Measurements from ENCODE around the gene TRIM71.

The TRIM71 gene

DNA sequence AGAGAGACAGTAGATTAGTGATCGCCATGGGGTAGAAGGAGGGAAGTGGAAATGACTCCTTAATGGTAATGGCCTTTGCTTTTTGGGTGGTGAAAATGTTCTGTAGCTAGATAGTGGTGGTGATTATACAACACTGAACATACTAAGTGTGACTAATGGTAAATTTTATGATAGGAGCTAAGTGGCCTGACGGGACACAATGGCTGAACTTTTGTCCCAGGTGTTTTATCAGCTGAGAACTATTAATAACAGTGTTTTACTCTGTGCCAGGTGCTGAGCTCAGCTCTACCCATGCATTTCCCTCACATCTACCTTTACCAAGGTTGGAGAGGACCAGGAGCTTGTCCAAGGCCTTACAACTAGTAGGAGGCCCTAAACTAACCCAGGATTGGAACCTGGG, 66.8 kb downstream of the TRIM71 start:
- H3K27me3 ChIP-seq (ENCODE audit: insufficient read depth, low read length, poor library complexity, severe bottlenecking), result no peaks in the 10 kb centered on the region
- no peak overlapping the region for H3K4me3 ChIP-seq (ENCODE audit: low read length, poor library complexity, severe bottlenecking)
- peaks cover 20% of the 10 kb centered on the region for H3K4me1 ChIP-seq (ENCODE audit: insufficient read depth, low read length, poor library complexity, severe bottlenecking)
- H3F3A ChIP-seq (ENCODE audit: low read depth), result no peaks in the 10 kb centered on the region
- H3K9me3 ChIP-seq (ENCODE audit: insufficient read depth, low read depth, low read length), result no peaks in the 10 kb centered on the region
- H3K4me2 ChIP-seq (ENCODE audit: low read depth, low read length, poor library complexity, severe bottlenecking), result no peak overlapping the region
- no peaks in the 10 kb centered on the region for H4K20me1 ChIP-seq (ENCODE audit: insufficient read depth, low read length, poor library complexity, severe bottlenecking)
- TF ChIP-seq EZH2phosphoT487 (IDR thresholded peaks at IDR 0.05; ENCODE audit: borderline replicate concordance) (no peak), CTCF (conservative IDR thresholded peaks at IDR 0.05; ENCODE audit: low read length) (no peak)
- no peak overlapping the region for H3K9ac ChIP-seq (ENCODE audit: low read depth, low read length, poor library complexity, severe bottlenecking)
- H3K9me2 ChIP-seq (replicated peaks; ENCODE audit: low read depth, low read length), result no peaks in the 10 kb centered on the region
- no peak overlapping the region for H2AFZ ChIP-seq (ENCODE audit: low read length)
- H3K36me3 ChIP-seq (ENCODE audit: insufficient read depth, low read length), result peaks cover 45% of the 10 kb centered on the region; the same call in 1 of the 2 replicates
- peaks cover 29% of the 10 kb centered on the region; the same call in 1 of the 2 replicates for H3K79me2 ChIP-seq (ENCODE audit: insufficient read depth, low read length)

- Histone ChIP-seq H4K20me1 (ENCODE audit: insufficient read depth, low read length, poor library complexity, severe bottlenecking) (no peaks in the 10 kb centered on the region), H3K4me1 (ENCODE audit: insufficient read depth, low read length, poor library complexity, severe bottlenecking) (peaks cover 20% of the 10 kb centered on the region), H3K4me3 (ENCODE audit: low read length, poor library complexity, severe bottlenecking) (no peak overlapping the region), H3K9me3 (ENCODE audit: insufficient read depth, low read depth, low read length) (no peaks in the 10 kb centered on the region), H3K9me2 (replicated peaks; ENCODE audit: low read depth, low read length) (no peaks in the 10 kb centered on the region), H3K9ac (ENCODE audit: low read depth, low read length, poor library complexity, severe bottlenecking) (no peak overlapping the region), H3K36me3 (ENCODE audit: insufficient read depth, low read length) (peaks cover 53% of the 10 kb centered on the region; the same call in 1 of the 2 replicates), H3K4me2 (ENCODE audit: low read depth, low read length, poor library complexity, severe bottlenecking) (no peak overlapping the region), H3K27me3 (ENCODE audit: insufficient read depth, low read length, poor library complexity, severe bottlenecking) (no peaks in the 10 kb centered on the region), H3F3A (ENCODE audit: low read depth) (no peaks in the 10 kb centered on the region), H2AFZ (ENCODE audit: low read length) (no peak overlapping the region), H3K79me2 (ENCODE audit: insufficient read depth, low read length) (peaks cover 27% of the 10 kb centered on the region; the same call in 1 of the 2 replicates)
- TF ChIP-seq CTCF (conservative IDR thresholded peaks at IDR 0.05; ENCODE audit: low read length) (no peak), EZH2phosphoT487 (IDR thresholded peaks at IDR 0.05; ENCODE audit: borderline replicate concordance) (no peak)
Observed at GRCh38 chr3:32885283-32885901, 67.6 kb downstream of the TRIM71 start.

DNA sequence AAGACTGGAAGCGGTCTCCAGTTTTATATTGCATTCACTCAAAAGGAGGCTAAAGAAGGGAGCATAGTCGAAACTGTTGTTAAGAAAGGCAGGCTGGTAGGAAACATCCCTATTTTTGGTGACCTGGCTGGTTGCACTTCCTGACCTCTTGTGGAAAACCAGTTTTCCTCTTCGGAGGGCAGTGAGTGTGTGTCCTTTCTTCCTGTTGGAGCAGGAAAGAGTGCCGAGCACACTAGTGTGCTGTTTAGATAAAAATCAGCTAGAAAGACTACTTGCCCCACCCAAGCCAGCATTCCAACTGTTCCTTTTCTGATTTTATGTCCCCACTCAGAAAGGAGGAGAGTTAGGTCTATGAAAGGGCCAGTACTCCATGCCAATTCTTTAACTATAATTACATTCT, 68.5 kb downstream of the TRIM71 start:
- TF ChIP-seq EZH2phosphoT487 (IDR thresholded peaks at IDR 0.05; ENCODE audit: borderline replicate concordance), result no peak
- TF ChIP-seq CTCF (conservative IDR thresholded peaks at IDR 0.05; ENCODE audit: low read length), result no peak
- Histone ChIP-seq H2AFZ (ENCODE audit: low read length) (no peak overlapping the region), H3K4me2 (ENCODE audit: low read depth, low read length, poor library complexity, severe bottlenecking) (no peak overlapping the region), H3K9ac (ENCODE audit: low read depth, low read length, poor library complexity, severe bottlenecking) (no peak overlapping the region), H3K9me2 (replicated peaks; ENCODE audit: low read depth, low read length) (no peaks in the 10 kb centered on the region), H3K4me1 (ENCODE audit: insufficient read depth, low read length, poor library complexity, severe bottlenecking) (peaks cover 22% of the 10 kb centered on the region), H4K20me1 (ENCODE audit: insufficient read depth, low read length, poor library complexity, severe bottlenecking) (no peaks in the 10 kb centered on the region), H3K79me2 (ENCODE audit: insufficient read depth, low read length) (peaks cover 22% of the 10 kb centered on the region; the same call in 1 of the 2 replicates), H3F3A (ENCODE audit: low read depth) (no peaks in the 10 kb centered on the region), H3K9me3 (ENCODE audit: insufficient read depth, low read depth, low read length) (no peaks in the 10 kb centered on the region), H3K27me3 (ENCODE audit: insufficient read depth, low read length, poor library complexity, severe bottlenecking) (no peaks in the 10 kb centered on the region), H3K36me3 (ENCODE audit: insufficient read depth, low read length) (peaks cover 59% of the 10 kb centered on the region; the same call in 1 of the 2 replicates), H3K4me3 (ENCODE audit: low read length, poor library complexity, severe bottlenecking) (no peak overlapping the region)
